ENCODE measurements around the gene CETP. TPM values are rescaled to one million over a fixed set of nuclear protein-coding genes. Genes with fewer than 3 reads are reported as not detected.

Gene CETP
- total RNA-seq, 4 donors from 2014 or later: not detected

DNA sequence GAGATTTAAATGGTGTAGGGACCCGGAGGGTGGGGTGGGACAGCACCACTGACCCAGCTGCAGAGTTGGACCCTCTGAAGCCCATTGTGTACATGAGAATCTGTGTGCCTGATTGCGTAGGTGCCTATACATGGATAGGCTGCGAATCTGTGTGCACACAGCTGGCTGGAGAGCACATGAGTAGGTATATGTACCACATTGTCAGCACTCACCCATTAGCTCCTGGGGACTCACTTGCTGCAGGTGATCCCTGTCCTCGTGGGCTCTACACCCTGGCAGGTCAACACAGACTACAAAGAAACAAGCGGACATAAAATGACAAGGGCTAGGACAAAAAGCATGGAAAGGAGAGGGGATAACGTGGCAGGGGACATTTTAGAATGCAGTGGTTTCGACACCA, 11.3 kb upstream of the CETP start:
- Histone ChIP-seq H3K4me3 (no peak overlapping the region), H3K4me1 (peaks cover 0 to 12% (median 4%) of the 10 kb centered on the region in 4 donors), H3K36me3 (peaks cover 0 to 42% (median 0%) of the 10 kb centered on the region in 3 donors), H3K27ac (no peak overlapping the region), H3K27me3 (no peaks in the 10 kb centered on the region), H3K9me3 (no peaks in the 10 kb centered on the region)
- TF ChIP-seq, protein P1, sequence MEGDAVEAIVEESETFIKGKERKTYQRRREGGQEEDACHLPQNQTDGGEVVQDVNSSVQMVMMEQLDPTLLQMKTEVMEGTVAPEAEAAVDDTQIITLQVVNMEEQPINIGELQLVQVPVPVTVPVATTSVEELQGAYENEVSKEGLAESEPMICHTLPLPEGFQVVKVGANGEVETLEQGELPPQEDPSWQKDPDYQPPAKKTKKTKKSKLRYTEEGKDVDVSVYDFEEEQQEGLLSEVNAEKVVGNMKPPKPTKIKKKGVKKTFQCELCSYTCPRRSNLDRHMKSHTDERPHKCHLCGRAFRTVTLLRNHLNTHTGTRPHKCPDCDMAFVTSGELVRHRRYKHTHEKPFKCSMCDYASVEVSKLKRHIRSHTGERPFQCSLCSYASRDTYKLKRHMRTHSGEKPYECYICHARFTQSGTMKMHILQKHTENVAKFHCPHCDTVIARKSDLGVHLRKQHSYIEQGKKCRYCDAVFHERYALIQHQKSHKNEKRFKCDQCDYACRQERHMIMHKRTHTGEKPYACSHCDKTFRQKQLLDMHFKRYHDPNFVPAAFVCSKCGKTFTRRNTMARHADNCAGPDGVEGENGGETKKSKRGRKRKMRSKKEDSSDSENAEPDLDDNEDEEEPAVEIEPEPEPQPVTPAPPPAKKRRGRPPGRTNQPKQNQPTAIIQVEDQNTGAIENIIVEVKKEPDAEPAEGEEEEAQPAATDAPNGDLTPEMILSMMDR (IDR thresholded peaks at IDR 0.05): no peak
- TF ChIP-seq EP300 (IDR thresholded peaks at IDR 0.05): no peak
- no peak for TF ChIP-seq POLR2A (IDR thresholded peaks at IDR 0.05)
- no peak for DNase-seq (ENCODE audit: low spot score in 2 of 2)
- WGBS, 2 donors: 86 to 88% methylated on average over 7 of the region's 7 CpGs

DNA sequence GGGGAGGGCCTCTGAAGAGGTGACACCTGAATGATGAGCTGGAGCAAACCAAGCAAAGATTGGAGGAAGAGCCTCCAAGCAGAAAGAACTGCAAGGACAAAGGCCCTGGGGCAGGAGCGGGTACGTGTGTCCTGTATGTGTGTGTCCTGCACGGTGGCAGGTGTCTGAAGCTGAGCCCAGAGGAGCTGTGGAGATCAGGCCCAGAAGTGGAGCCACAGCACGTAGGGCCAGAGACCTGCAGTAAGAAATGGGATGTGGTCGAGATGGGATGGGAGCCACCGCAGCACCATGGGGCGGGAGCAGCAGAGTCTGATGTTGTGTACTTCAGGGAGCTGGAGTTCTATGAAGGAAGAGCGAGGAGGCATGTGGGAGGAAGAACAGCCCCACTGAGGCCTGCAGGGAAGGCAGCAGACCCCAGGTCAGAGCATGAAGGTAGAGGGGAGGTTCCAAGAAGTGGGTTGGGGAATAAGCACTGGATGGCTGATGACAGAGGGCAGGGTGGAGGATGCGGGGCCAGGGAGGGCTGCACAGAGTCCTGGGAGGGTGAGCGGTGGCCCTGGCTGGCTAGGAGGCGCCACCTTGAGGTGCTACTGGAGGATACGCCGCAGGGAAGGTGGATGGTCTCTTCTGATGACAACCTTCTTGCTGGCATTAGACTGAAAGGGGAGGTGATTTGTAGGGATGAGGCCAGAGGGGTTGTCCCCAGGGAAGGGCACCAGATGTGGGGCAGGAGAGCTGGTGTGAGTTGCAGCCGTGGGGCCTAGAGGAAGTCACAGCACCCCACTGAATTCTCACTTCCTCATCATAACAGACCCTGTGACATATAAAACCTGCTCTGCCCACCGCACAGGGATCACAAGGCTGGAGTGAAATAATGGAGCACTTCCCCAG, 10.6 kb upstream of the CETP start:
- H3K4me3 ChIP-seq: no peak overlapping the region
- no peaks in the 10 kb centered on the region for H3K9me3 ChIP-seq
- no peaks in the 10 kb centered on the region for H3K27me3 ChIP-seq
- peak in 1 of 2 donors; percentile 41 for DNase-seq (ENCODE audit: low spot score in 2 of 2)
- WGBS, 2 donors: 60 to 61% methylated on average over 15 of the region's 15 CpGs
- no peak overlapping the region for H3K27ac ChIP-seq
- H3K4me1 ChIP-seq: peaks cover 0 to 11% (median 4%) of the 10 kb centered on the region in 4 donors
- H3K36me3 ChIP-seq: peaks cover 0 to 35% (median 0%) of the 10 kb centered on the region in 3 donors
- TF ChIP-seq EP300 (IDR thresholded peaks at IDR 0.05) (peak in 1 of 2 donors; percentile 46), POLR2A (IDR thresholded peaks at IDR 0.05) (no peak)
- TF ChIP-seq, protein P1 (IDR thresholded peaks at IDR 0.05): peak; percentile 30 to 71 (median 40)

DNA sequence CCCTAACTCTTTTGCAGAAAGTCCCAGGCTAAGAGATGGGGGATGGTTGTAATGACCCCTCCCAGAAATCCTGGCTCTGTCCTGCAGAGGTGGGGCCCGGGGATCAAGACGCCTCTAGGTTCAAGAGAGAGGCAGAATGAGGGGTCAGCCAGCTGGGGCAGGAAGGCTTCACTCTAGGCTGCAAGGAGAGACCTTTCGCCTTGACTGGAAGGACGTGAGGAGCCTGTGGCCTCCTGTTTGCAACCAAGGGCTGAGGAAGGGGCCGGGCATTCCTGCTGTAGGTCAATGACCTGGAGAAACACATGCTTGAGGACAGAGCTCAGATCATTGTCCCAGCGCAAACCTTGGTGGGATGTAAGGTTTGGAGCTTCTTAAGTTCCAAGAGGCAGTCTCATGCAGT, 8.7 kb upstream of the CETP start:
- WGBS, 2 donors: 66 to 72% methylated on average over 5 to 6 of the region's 6 CpGs
- peaks cover 0 to 17% (median 0%) of the 10 kb centered on the region in 3 donors for H3K36me3 ChIP-seq
- H3K4me3 ChIP-seq: no peak overlapping the region
- H3K27ac ChIP-seq: no peak overlapping the region
- no peaks in the 10 kb centered on the region for H3K27me3 ChIP-seq
- peaks cover 0 to 8% (median 3%) of the 10 kb centered on the region in 4 donors for H3K4me1 ChIP-seq
- no peaks in the 10 kb centered on the region for H3K9me3 ChIP-seq
- DNase-seq (ENCODE audit: low spot score in 2 of 2): no peak
- TF ChIP-seq POLR2A (IDR thresholded peaks at IDR 0.05): no peak
- TF ChIP-seq EP300 (IDR thresholded peaks at IDR 0.05): no peak
- TF ChIP-seq, protein P1 (IDR thresholded peaks at IDR 0.05): no peak

DNA sequence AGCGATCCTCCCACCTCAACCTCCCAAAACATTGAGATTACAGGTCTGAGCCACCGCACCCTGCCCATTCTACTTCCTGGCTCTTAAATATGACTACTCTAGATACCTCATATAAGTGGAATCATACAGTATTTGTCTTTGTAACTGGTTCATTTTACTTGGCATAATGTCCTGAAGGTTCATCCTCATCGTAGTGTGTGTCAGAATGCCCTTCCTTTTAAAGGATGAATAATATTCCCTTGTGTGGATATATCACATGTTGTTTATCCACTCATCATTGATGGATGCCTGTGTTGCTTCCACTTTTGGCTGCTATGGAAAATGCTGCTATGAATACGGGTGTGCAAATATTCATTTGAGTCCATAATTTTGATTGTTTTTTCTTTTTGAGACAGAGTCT, 5.7 kb upstream of the CETP start:
- no peak for DNase-seq (ENCODE audit: low spot score in 2 of 2)
- no peak overlapping the region for H3K27ac ChIP-seq
- WGBS, 2 donors: 88 to 91% methylated on average over 4 of the region's 4 CpGs

More for the DNA sequence above, 5.7 kb upstream of the CETP start:
- H3K4me3 ChIP-seq: no peak overlapping the region
- H3K36me3 ChIP-seq: no peaks in the 10 kb centered on the region
- peaks cover 0 to 12% (median 4%) of the 10 kb centered on the region in 4 donors for H3K4me1 ChIP-seq
- no peaks in the 10 kb centered on the region for H3K9me3 ChIP-seq
- no peak for TF ChIP-seq POLR2A (IDR thresholded peaks at IDR 0.05)
- TF ChIP-seq EP300 (IDR thresholded peaks at IDR 0.05): no peak
- TF ChIP-seq, protein P1 (IDR thresholded peaks at IDR 0.05): no peak
- H3K27me3 ChIP-seq: no peaks in the 10 kb centered on the region
